ENCODE measurements around the gene POGLUT3. TPM values are rescaled to one million over a fixed set of nuclear protein-coding genes. Genes with fewer than 3 reads are reported as not detected.

The POGLUT3 gene
- total and polyA plus RNA-seq, 12 donors: 7.6 to 29.9 (median 19.2) TPM

GRCh38 chr11:108525161-108525560, 27.0 kb upstream of the POGLUT3 start:
- H3K36me3 ChIP-seq (replicated peaks in 1 of 2): no peaks in the 10 kb centered on the region
- intact Hi-C loops (cut with DNase I): no loop called here
- H3K9me3 ChIP-seq (replicated peaks in 1 of 3): no peaks in the 10 kb centered on the region
- no peak overlapping the region for H3K27ac ChIP-seq
- H3K27me3 ChIP-seq: no peaks in the 10 kb centered on the region
- no peak overlapping the region for H3K4me3 ChIP-seq
- DNase-seq: no peak
- no peak for TF ChIP-seq CTCF (IDR thresholded peaks at IDR 0.05)
- no peak for TF ChIP-seq POLR2A (IDR thresholded peaks at IDR 0.05)
- no peaks in the 10 kb centered on the region for H3K4me1 ChIP-seq (replicated peaks in 1 of 2)
- WGBS, 4 donors: 89 to 100% (median 98%) methylated on average over 1 of the region's 1 CpG

- Histone ChIP-seq H3K4me1 (replicated peaks in 1 of 2) (no peaks in the 10 kb centered on the region), H3K27ac (no peak overlapping the region), H3K27me3 (no peaks in the 10 kb centered on the region), H3K36me3 (replicated peaks in 1 of 2) (no peaks in the 10 kb centered on the region), H3K4me3 (no peak overlapping the region), H3K9me3 (replicated peaks in 1 of 3) (no peaks in the 10 kb centered on the region)
- intact Hi-C loops (cut with DNase I): no loop called here
- no peak for TF ChIP-seq POLR2A (IDR thresholded peaks at IDR 0.05)
- TF ChIP-seq CTCF (IDR thresholded peaks at IDR 0.05): no peak
- DNase-seq: no peak
These were observed 26.2 kb upstream of the POGLUT3 start for GRCh38 chr11:108524422-108524821.

- TF ChIP-seq CTCF (IDR thresholded peaks at IDR 0.05): no peak
- TF ChIP-seq POLR2A (IDR thresholded peaks at IDR 0.05): no peak
- 61 to 80% (median 68%) methylated on average over 1 of the region's 1 CpG for WGBS, 4 donors
- intact Hi-C loops (cut with DNase I): no loop called here
- Histone ChIP-seq H3K27me3 (no peaks in the 10 kb centered on the region), H3K9me3 (replicated peaks in 1 of 3) (no peaks in the 10 kb centered on the region), H3K4me1 (replicated peaks in 1 of 2) (no peaks in the 10 kb centered on the region), H3K27ac (no peak overlapping the region), H3K36me3 (replicated peaks in 1 of 2) (no peaks in the 10 kb centered on the region), H3K4me3 (no peak overlapping the region)
- no peak for DNase-seq
These were observed 24.1 kb upstream of the POGLUT3 start for GRCh38 chr11:108522318-108522717.

- Histone ChIP-seq H3K9me3 (replicated peaks in 1 of 3) (no peaks in the 10 kb centered on the region), H3K27ac (no peak overlapping the region), H3K4me3 (no peak overlapping the region), H3K36me3 (replicated peaks in 1 of 2) (no peaks in the 10 kb centered on the region), H3K27me3 (no peaks in the 10 kb centered on the region), H3K4me1 (replicated peaks in 1 of 2) (no peaks in the 10 kb centered on the region)
- WGBS, 4 donors: 71 to 81% (median 76%) methylated on average over 10 of the region's 10 CpGs
- TF ChIP-seq CTCF (IDR thresholded peaks at IDR 0.05): no peak
- TF ChIP-seq POLR2A (IDR thresholded peaks at IDR 0.05): no peak
- DNase-seq: no peak
- intact Hi-C loops (cut with DNase I): no loop called here
These were observed 20.4 kb upstream of the POGLUT3 start for GRCh38 chr11:108518581-108518980.
